Coronary artery (tissue), 2 donors: ENCODE data around the gene REEP6.

Experiments
- DNase-seq: peaks from one replicate; pipeline ENCODE4 v3.0.0-alpha.2; 2017; ENCODE audit warnings: low spot score
- H3K27ac ChIP-seq, 2 donors: fragments of 200-600 bp; sonication (generic); one replicate each; pipeline ENCODE4 v1.5.1; 2016 to 2019
- H3K4me3 ChIP-seq: fragments of 200-600 bp; sonication (generic); 2 replicates; pipeline ENCODE4 v1.5.1; 2016; ENCODE audit warnings: mild to moderate bottlenecking, moderate library complexity
- TF ChIP-seq, protein P1 (sequence below): fragments of 200-600 bp; sonication (generic); IDR thresholded peaks from one replicate; pipeline ENCODE4 v1.5.1; 2019; ENCODE audit warnings: antibody characterized with exemption

REEP6 gene

GRCh38 chr19:1489463-1490310, 1.3 kb upstream of the REEP6 start:
- Histone ChIP-seq H3K4me3 (peak overlapping the region; percentile 73), H3K27ac (peak overlapping the region; percentile 66 to 84)
- DNase-seq: peak; percentile 87
- TF ChIP-seq, protein P1, sequence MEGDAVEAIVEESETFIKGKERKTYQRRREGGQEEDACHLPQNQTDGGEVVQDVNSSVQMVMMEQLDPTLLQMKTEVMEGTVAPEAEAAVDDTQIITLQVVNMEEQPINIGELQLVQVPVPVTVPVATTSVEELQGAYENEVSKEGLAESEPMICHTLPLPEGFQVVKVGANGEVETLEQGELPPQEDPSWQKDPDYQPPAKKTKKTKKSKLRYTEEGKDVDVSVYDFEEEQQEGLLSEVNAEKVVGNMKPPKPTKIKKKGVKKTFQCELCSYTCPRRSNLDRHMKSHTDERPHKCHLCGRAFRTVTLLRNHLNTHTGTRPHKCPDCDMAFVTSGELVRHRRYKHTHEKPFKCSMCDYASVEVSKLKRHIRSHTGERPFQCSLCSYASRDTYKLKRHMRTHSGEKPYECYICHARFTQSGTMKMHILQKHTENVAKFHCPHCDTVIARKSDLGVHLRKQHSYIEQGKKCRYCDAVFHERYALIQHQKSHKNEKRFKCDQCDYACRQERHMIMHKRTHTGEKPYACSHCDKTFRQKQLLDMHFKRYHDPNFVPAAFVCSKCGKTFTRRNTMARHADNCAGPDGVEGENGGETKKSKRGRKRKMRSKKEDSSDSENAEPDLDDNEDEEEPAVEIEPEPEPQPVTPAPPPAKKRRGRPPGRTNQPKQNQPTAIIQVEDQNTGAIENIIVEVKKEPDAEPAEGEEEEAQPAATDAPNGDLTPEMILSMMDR: no peak

DNA sequence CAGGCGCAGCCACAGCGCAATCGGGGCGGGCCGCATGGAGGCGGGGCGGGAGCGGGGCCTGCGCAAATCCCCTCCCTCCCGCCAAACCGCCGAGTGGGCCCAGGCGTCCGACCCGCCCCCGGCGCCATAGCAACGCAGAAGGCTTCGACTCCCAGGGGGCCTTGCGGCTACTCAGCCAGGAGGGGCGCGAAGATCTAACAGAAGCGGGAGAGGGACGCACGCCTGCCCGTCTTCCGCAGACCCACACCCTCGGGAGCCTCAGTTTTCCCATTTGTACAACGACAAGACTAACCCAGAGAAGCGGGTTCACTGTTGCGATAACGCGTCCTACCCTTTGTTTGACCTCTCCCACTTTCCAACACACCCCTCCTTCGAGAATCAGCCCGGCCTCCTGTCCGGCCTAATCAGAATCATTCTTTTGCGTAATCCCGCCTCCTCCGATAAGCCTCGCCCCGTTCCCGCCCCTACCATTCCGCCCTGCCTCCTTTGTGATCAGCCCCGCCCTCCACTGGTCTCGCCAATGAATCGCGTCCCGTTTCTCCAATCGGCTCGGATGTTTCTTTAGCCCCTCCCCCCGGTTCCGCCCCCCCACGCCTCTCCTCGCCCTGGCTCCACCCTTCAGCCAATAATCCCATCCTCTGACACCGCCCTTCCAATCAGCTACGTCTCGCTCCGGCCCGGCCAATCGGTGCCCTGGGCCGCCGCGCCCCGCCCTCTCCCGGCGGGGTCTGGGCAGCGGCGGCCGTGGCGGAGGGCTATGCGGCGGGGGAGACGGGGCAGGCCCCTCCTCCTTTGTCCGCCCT, 469 bp upstream of the REEP6 start, which contains the start of gene PCSK4:
PCSK4 (minus strand) TSS at position 40 of the 803 bp plus-strand sequence; CDS start at position 36, 4 bp downstream.
- TF ChIP-seq, protein P1: no peak
- H3K4me3 ChIP-seq: peak within 1 kb of the TSS; percentile 73
- peak within 1 kb of the TSS; percentile 66 to 84 for H3K27ac ChIP-seq
- peak; percentile 100 for DNase-seq

- TF ChIP-seq, protein P1: no peak
- peak overlapping the region; percentile 73 for H3K4me3 ChIP-seq
Measured at GRCh38 chr19:1491849-1492170, 829 bp downstream of the REEP6 start.

DNA sequence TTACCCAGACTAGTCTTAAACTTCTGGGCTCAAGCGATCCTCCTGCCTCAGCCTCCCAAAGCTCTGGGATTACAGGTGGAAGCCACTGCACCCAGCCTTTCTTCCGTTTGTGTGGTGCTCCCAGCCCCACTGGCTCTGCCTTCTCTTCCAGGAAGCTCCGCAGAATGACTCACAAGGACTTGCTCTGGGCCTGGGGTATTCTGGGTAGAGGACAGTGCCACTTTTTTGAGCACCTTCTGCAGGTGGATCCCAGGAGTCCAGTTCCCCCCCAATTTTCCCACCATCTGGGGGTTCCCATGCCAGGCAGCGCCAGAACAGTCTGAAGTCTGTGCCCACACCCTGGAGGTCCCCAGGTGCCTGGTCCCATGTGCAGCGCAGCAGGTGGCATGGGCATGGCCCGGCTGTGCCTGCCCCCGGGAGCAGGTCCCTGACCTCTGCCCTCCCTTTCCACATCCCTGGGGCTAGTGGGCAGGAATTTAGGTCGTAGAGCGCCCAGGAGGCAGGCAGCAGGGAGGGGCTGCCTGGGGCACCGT, 1.6 kb downstream of the REEP6 start:
- DNase-seq: no peak

More at GRCh38 chr19:1491849-1492170, 829 bp downstream of the REEP6 start:
- no peak for DNase-seq
- no peak overlapping the region for H3K27ac ChIP-seq

GRCh38 chr19:1494115-1494815, 3.3 kb downstream of the REEP6 start:
- H3K4me3 ChIP-seq: no peak overlapping the region
- TF ChIP-seq, protein P1: no peak
- no peak for DNase-seq
- H3K27ac ChIP-seq: no peak overlapping the region

More for the DNA sequence above, 1.6 kb downstream of the REEP6 start:
- TF ChIP-seq, protein P1: no peak
- H3K4me3 ChIP-seq: no peak overlapping the region
- no peak overlapping the region for H3K27ac ChIP-seq

GRCh38 chr19:1495051-1495798, 4.2 kb downstream of the REEP6 start:
- DNase-seq: no peak
- TF ChIP-seq, protein P1: no peak

More at GRCh38 chr19:1495051-1495798, 4.2 kb downstream of the REEP6 start:
- H3K27ac ChIP-seq: no peak overlapping the region
- no peak overlapping the region for H3K4me3 ChIP-seq
